Lung (tissue), 12 donors: ENCODE results near the gene MICU1. TPM values are rescaled to one million over a fixed set of nuclear protein-coding genes. Genes with fewer than 3 reads are reported as not detected.

Experiments
- ATAC-seq: fragments of 200-7000 bp; cut with Tn5 transposase; one replicate; pipeline ENCODE4 v1.9.1; 2020; ENCODE audit warnings: moderate number of reproducible peaks; ENCODE audit not compliant: insufficient read depth, low FRiP score
- DNase-seq, 3 donors: peaks; one replicate each; pipeline ENCODE4 v3.0.0-alpha.2; 2013 to 2017
- H3K27ac ChIP-seq, 2 donors: one replicate each; pipeline ENCODE4 v1.5.1; 2013; ENCODE audit warnings: mild to moderate bottlenecking in 2 of 2, moderate library complexity in 2 of 2, control low read depth in 1 of 2, inconsistent platforms in 1 of 2, low read depth in 1 of 2, low read length in 1 of 2
- H3K27me3 ChIP-seq, 3 donors: one replicate each; pipeline ENCODE4 v1.5.1; 2013; ENCODE audit warnings: low read length in 2 of 3; ENCODE audit not compliant: control insufficient read depth in 3 of 3, insufficient read depth in 3 of 3
- H3K36me3 ChIP-seq, 4 donors: one replicate each; pipeline ENCODE4 v1.5.1; 2013; ENCODE audit warnings: low read length in 4 of 4, mild to moderate bottlenecking in 1 of 4, moderate library complexity in 1 of 4; ENCODE audit not compliant: control insufficient read depth in 4 of 4, insufficient read depth in 4 of 4
- H3K4me1 ChIP-seq, 5 donors: one replicate each; pipeline ENCODE4 v1.5.1; 2013; ENCODE audit warnings: low read length in 5 of 5, mild to moderate bottlenecking in 2 of 5, moderate library complexity in 1 of 5; ENCODE audit not compliant: control insufficient read depth in 5 of 5, insufficient read depth in 5 of 5
- H3K4me3 ChIP-seq: one replicate; pipeline ENCODE4 v1.5.1; 2013; ENCODE audit warnings: mild to moderate bottlenecking, control low read depth, moderate library complexity
- H3K9ac ChIP-seq, 2 donors: one replicate each; pipeline ENCODE4 v1.5.1; 2013; ENCODE audit warnings: low read length in 2 of 2, control low read depth in 1 of 2; ENCODE audit not compliant: insufficient read depth in 1 of 2
- H3K9me3 ChIP-seq, 4 donors: one replicate each; pipeline ENCODE4 v1.5.1; 2013; ENCODE audit warnings: low read length in 3 of 4, mild to moderate bottlenecking in 1 of 4, moderate library complexity in 1 of 4; ENCODE audit not compliant: control insufficient read depth in 4 of 4, insufficient read depth in 3 of 4
- WGBS, 2 donors: extraction: QIAGEN DNeasy Blood & Tissue Kit; methylation state at CpG; one replicate each; pipeline ENCODE4 v1.1.7; 2013; 5-methylcytosine and 5-hydroxymethylcytosine counted together
- polyA plus RNA-seq, 2 donors: library from polyadenylated mRNA; stranded (reverse); fragments of 200-250 nt; gene quantifications; one replicate each; pipeline ENCODE4 v1.2.1, GENCODE V29; 2013
- total RNA-seq, 2 donors: library from RNA; depleted of rRNA in 1 of 2; stranded (reverse); fragments of >200 nt in 1 of 2; gene quantifications; one replicate each; pipeline ENCODE4 v1.2.1, GENCODE V29; 2014 to 2021
- TF ChIP-seq, protein P1 (sequence below): IDR thresholded peaks from 2 replicates; pipeline ENCODE4 v1.5.1; 2012; ENCODE audit warnings: mild to moderate bottlenecking; ENCODE audit errors: control extremely low read depth, extremely low read depth
- donor health status: control.
- donor health status: control.
- donor health status: Bipolar disorder and iron deficiency.
- donor health status: healthy.
- donor health status: DM: yes; HTN: yes; CAD: no.

The MICU1 gene
- total and polyA plus RNA-seq, 4 donors: 41.9 to 86.4 (median 43.2) TPM

- Histone ChIP-seq H3K36me3 (no peaks in the 10 kb centered on the region), H3K4me1 (no peaks in the 10 kb centered on the region), H3K4me3 (no peak overlapping the region), H3K9ac (no peak overlapping the region), H3K27ac (no peak overlapping the region), H3K27me3 (no peaks in the 10 kb centered on the region), H3K9me3 (no peaks in the 10 kb centered on the region)
- no peak for ATAC-seq
- TF ChIP-seq, protein P1, sequence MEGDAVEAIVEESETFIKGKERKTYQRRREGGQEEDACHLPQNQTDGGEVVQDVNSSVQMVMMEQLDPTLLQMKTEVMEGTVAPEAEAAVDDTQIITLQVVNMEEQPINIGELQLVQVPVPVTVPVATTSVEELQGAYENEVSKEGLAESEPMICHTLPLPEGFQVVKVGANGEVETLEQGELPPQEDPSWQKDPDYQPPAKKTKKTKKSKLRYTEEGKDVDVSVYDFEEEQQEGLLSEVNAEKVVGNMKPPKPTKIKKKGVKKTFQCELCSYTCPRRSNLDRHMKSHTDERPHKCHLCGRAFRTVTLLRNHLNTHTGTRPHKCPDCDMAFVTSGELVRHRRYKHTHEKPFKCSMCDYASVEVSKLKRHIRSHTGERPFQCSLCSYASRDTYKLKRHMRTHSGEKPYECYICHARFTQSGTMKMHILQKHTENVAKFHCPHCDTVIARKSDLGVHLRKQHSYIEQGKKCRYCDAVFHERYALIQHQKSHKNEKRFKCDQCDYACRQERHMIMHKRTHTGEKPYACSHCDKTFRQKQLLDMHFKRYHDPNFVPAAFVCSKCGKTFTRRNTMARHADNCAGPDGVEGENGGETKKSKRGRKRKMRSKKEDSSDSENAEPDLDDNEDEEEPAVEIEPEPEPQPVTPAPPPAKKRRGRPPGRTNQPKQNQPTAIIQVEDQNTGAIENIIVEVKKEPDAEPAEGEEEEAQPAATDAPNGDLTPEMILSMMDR: no peak
- no peak for DNase-seq
- 67 to 82% methylated on average over 4 of the region's 4 CpGs for WGBS, 2 donors
Observed at GRCh38 chr10:72598769-72599701, 26.8 kb downstream of the MICU1 start.

- ATAC-seq (no peak), DNase-seq (no peak)
- Histone ChIP-seq H3K36me3 (no peaks in the 10 kb centered on the region), H3K27me3 (no peaks in the 10 kb centered on the region), H3K4me1 (peaks cover 0 to 2% (median 0%) of the 10 kb centered on the region in 5 donors), H3K27ac (no peak overlapping the region), H3K9ac (no peak overlapping the region), H3K9me3 (no peaks in the 10 kb centered on the region), H3K4me3 (no peak overlapping the region)
- WGBS, 2 donors: 96 to 97% methylated on average over 1 of the region's 1 CpG
- TF ChIP-seq, protein P1: no peak
Observed at GRCh38 chr10:72597897-72598296, 28.0 kb downstream of the MICU1 start.

GRCh38 chr10:72595436-72595835 lies 30.4 kb downstream of the MICU1 start:
- Histone ChIP-seq H3K27ac (no peak overlapping the region), H3K36me3 (no peaks in the 10 kb centered on the region), H3K27me3 (no peaks in the 10 kb centered on the region), H3K4me3 (no peak overlapping the region), H3K4me1 (peaks cover 0 to 2% (median 0%) of the 10 kb centered on the region in 5 donors), H3K9me3 (no peaks in the 10 kb centered on the region), H3K9ac (no peak overlapping the region)
- WGBS, 2 donors: 80 to 87% methylated on average over 1 of the region's 1 CpG
- ATAC-seq (no peak), DNase-seq (no peak)
- TF ChIP-seq, protein P1: no peak
